HG03066 (cell line): Measurements from ENCODE around the gene HPS1.

ENCODE experiments used
- ATAC-seq: cut with Tn5 transposase; IDR thresholded peaks from one replicate; pipeline ENCODE4 v1.9.1; 2021; ENCODE audit warnings: low read depth; ENCODE audit not compliant: unreplicated experiment

HPS1 gene

DNA sequence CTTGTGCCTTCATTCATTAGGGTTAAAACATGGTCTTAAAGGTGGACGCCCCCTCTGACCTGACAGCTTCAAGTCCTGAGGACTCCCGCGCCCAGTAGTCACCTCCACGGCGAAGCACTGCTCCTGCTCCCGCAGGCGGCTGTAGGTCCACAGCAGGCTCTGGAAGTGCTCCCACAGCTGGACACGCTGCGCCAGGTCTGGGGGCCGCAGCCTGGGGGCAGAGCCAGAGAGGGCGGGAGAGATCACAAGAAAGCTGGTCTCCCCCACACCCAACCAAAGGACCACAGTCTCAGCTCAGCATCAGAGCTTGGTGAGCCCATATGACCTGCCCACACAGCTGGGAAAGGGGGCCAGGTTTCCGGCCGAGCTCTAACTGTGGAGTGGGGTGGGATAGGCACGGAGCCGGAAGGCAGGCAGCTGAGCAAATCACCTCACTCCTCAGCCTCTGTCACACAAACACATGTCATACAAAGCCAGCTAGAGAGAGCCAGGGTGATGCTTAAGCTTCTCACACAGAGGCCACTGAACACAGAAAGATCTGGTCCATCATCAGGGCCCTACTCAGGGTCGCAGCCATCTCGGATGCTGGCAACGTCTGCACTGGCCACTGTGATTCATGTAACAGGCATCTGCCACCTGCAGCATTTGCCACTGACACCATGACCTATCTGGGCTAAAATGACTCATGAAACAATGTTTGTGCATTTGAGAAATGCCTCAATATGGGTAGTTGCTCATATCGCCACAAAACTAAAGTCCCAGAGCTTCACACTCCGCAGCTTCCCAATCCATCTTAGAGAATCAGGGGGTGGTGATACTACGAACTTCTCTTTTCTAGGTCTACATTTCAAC is 12.6 kb downstream of the HPS1 start:
- ATAC-seq: no peak

DNA sequence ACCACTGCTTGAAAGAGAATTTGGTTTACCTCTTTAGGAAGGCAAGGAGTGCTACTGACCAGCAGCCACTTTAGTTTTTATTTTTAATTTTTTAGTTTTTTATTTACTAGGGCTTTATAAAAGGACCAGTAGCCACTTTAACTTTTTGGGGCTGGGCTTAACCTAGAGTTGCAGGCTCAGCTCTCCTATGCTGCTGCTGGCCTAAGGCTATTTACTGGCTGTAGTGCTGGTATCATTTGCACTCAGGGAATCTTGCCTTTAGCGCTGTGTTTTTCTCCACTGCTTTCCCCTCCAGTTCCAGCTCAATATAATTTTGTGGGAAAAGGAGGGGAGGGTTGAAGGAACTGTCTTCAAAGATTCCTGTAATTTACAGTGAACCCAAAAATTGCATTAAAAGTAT is 13.4 kb downstream of the HPS1 start:
- no peak for ATAC-seq

DNA sequence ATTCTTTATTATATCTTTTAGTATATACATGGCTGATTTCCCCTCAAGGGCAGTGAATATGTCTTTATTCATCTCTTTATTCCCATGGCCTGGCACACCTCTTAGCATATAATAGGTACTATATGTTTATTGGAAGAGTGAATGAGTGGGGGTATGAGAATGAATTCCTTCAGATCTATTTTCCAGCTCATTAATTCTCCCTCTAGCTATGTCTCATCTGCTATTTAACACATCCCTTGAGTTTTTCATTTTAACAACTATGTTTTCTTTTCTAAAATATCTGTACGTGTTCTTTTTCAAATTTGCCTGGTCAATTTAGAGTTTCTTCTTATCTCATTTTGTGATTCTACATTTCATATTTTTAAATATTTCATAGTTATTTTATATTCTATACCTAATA is 14.4 kb downstream of the HPS1 start:
- ATAC-seq: no peak

DNA sequence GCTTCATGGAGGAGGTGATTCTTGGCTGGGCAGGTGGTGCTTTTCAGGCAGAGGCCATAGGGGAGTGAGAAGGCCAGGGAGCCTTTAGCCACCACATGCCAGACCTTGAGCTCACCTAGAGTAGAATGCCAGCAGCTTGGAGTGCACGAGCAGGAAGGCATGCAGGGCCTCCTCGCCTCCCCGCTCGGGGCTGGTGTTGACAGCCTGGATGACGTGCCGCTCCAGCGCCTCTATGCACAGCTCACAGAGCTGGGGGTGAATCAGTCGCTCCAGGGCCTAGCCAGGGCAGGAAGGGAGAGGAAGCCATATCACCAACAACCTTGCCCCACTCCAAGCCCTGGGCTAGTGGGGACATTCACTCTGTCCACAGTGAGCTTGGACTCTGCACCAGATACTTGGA is 15.7 kb downstream of the HPS1 start:
- no peak for ATAC-seq

DNA sequence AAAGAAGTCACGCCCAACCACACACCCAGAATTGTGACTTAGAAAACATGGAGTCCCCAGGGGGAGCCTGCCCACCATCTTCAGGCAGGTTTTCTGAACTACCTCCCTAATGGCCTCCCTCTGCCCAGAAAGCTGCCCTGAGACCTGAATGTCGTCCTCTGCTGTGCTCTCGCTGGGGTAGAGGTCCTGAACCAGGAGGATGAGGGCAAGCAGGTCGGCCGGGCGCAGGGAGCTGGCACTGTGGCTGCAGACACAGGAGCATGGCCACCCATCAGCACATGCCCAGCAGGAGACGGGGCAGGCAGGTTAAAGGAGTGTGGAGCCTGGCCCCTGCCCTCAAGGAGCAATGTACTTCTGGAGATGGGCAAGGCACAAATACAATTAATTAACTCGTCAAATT is 16.3 kb downstream of the HPS1 start:
- ATAC-seq: no peak

DNA sequence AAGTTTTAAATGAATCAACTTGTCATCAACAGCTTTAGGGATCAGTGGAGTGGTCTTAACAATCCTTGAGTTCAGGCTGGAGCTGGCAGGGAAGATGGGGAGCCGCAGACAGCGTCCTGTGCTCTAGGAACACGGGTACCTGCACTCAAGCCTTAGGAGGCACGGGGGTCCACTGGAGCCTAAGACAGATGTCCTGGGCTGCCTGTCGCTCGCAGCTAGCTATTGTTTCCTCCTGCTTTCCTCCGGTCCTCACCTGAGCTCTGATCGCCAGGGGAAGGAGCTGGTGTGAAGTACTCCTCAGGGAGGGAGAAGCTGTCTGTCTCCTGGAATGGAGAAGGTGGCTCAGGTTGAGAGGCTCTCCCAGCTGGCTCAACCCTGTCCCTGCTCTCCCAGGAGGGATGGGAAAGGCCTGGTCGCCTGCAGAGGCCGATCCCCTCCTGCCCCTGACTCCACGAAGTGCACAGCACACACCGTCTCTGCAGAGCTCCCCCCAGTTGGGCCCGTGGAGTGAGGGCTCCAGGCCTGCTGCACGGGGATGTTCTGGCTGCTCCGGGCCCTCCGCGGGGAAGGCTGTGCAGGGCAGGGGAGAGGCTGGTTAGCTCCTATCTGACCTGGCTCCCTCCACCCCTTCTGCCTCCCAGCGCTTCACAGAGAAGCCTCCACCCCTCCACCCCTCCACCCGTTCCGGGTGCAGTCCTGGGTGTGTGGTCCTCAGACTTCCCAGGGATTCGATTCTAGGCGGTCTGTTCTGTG is 17.2 kb downstream of the HPS1 start:
- no peak for ATAC-seq

DNA sequence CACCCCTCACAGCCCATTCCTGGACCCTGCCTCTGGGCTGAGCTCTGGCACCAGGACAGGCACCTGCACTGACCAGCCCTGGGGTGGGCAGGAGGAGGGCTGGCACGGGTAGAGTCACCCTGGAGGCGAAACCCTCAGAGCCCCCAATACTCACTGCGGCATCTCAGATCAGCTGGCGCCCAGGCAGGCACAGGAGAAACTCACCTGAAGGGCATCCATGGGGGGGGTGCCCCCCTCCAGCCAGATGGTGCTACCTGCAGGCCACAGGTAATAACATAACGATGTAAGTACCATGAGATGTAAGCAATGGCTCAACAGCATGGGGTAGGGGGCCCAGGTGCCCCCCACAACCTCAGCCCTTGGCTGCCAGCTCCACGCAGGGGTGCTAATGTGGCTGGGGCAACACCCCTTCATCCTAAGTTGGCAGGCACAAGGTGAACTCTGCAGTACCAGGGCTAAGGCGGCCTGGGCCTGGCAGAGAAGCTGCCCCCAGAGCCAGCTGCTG is 19.7 kb downstream of the HPS1 start:
- ATAC-seq: no peak

DNA sequence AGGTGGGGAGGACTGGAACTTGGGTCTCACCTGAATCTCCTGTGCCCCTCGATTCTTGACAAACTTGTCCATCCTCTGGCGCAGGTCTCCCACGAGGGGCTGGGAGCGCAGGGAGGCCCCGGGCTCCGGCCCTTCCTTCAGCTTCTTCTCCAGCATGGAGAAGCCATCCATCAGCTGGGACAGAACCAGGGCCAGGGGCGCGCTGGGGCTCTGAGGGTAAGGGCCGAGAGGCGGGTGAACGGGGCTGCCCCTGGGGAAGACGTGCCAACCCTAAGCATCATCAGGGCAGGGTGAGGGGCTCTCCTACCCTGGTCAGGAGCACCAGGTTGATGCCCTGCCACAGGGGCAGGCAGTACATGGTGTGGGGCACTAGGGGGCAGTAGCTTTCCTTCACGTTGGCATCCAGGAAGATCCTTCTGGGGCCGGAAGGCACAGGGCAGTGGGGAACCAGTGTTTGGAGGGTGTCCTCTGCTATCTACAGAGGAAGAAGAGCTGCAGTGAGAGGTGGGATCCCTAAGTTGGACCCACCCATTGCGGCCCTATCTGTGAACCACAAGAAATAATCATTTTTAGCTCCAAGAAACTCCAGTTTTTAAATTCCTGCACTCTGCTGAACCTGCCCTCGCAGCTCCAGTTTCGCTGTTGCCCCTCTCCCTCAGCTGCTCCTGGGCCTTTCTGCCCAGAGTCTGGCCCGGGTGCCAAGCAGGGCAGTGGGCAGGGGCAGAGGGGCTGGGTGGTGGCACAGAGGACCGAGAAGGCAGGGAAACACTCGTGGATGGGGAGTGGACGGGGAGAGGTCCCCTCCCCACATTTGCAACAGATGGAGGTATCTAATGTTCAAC is 21.0 kb downstream of the HPS1 start:
- ATAC-seq: peak; percentile 80

DNA sequence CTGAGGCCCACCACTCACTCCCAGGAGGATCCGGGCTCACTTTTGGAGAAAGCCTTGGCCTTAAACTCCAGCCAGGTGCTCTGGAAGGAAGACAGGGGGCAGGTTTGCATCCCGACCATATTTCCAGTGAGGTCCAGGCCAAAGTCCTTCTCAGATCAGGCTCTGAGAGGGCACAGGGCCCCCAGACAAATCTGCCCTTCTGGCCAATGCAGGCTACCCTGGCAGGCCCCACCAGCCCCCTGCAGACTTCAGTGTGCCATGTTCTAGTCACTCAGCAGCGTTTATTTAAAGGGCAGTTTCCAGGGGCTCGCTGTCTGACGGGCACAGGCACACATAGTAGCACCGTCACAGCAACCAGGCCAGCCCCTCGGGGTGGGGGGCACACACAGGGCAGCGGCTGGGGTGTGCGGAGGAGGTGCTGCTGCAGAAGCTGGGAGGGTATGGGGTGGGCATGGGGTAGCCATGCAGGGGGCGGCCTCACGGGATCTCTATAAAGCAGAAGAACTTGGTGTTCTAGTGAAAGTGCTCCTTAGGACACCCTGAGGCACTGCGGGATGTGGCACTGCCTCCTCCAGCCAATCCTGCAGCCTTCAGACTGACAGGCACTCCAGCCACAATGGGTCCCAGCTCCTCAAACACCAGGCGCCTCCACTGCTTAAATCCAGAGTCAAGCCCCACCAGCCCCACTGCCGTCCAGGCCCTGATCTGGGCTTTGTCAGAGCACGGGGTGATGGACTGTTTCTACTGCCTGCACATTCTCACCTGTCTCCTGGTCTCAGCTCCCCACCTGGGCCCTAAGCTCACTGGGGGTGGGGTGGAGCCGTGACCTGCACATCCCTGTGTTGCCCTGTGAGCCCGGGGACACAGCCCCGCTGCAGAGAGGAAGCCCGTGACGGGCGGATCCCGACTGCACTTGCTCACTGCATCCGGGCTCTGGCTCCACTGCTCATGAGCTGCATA is 22.2 kb downstream of the HPS1 start:
- ATAC-seq: no peak

DNA sequence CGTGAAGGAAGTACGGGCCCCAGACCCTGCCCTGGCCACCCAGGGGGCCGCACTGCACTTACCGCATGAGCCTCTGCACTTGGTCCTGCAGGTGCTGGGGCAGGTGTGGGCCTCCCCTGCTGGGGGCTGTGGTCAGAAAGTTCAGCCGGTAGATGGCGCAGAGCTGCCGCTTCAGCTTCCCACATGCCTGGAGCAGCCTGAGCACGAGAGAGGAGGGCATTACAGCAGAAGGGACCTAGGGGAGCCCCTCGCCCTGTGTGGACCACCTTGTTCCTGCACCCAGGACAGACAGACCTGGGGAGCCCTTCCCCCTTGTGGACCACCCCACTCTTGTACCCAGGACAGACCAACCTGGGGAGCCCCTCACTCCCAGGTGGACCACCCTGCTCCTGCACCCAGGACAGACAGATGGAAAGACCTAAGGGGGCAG is 23.0 kb downstream of the HPS1 start:
- ATAC-seq: no peak

DNA sequence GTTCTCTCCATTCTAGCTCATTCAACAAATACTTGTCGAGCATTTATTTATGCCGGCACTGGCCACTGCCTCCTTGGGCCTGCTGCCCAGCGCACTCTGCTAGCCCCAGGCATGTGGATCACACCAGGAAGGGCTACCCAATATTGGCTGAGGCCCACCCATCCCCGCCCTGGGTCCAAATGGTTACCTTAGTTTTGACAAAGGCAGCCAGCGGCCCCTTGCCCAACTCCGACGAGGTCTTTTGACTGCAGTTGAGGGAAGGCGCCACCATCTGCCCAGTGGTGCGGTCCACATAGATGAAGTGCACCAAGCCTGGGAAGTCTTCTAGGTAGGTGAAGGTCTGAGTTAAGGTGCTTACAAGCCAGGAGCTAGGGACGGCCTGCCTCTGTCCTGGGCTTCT is 24.6 kb downstream of the HPS1 start:
- ATAC-seq: no peak

DNA sequence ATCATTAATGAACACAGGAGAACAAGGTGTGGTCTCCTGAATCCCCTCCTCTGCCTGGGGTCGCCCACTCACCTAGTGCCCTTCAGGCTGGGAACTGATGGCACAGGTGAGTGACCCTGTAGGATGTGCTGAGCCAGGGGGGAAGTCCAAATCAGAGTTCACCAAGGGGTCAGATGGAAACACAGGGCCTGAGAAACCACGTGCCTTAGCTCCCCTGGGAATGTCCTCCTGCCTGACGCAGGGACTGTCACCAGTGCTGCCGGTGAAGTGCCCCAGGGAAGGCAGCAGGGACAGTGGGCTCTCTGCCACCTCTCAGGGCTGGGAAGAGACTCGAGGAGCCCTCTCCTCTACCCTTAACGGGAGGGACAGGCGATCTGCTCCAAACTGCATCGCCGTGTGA is 25.9 kb downstream of the HPS1 start:
- no peak for ATAC-seq

DNA sequence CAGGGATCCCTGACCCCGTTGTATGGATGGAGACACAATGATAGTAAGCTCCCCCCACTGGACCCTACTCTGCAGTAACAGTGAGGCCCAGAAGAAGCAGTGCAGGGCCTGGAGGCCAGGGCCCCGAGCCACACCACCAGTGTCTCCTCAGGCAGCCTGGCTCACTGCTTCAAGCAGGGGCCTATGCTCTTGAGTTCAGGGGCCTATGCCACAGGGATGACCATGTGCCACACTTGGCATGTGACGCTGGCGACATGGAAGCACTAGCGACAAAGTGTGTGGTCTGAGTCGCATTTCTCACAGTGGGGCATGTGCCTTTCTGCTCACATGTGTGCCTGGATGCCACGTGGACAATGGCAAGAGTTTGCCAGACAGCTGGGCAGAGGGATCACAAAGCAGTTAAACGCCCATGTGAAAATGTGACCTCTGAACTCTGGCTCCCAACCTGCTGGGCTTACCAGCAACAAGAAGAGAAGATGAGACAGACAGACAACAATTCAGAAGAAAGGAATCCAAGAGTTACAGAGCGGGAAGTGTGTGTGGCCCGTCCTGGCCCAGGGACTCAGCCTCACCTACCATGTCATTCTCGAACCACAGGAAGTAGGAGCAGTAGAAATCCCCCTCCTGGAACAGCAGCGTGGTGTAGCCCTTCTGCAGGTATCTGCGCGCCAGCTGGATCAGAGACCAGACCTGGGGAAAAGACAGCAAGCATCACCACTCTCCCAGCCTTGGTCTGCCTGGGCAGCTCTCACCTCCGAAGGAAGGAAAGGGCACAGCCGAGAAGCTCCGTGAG is 27.1 kb downstream of the HPS1 start:
- no peak for ATAC-seq

DNA sequence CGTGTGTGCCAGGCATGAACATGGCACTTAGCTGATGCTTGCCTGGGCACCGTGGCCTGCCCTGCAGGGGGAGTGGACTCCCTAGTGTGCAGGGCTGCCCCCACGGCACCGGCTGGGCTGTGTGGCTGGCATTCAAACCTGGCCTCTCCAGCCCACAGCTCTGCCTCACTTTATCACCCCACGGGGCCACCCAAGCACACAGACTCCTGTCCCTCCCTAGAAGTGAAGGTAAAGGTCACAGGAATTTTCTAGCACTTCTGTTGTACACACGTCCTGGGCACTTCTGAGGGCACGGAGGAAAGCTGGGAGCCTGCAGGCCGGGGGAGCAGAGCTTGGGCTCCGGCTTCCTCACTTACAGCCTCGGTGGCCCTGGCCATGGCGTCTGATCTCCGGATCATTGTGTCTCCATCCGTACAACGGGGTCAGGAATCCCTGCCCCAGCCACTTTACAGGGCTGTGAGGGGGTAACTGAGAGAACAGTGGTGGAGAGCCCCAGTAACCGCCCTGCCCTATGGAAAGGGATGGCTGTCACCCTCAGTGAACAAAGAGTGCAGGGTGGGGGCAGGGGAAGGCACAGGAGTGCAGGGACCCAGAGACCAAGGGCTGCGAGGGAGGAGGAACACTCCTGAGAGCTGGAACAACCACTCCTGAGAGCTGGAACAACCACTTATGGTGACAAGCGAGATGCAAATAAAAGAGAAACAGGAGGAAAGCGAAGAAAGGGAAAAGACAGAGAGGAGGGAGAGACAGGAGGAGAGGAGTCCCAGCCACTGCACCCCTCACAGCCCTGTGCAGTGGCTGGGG is 27.9 kb downstream of the HPS1 start:
- ATAC-seq: no peak

DNA sequence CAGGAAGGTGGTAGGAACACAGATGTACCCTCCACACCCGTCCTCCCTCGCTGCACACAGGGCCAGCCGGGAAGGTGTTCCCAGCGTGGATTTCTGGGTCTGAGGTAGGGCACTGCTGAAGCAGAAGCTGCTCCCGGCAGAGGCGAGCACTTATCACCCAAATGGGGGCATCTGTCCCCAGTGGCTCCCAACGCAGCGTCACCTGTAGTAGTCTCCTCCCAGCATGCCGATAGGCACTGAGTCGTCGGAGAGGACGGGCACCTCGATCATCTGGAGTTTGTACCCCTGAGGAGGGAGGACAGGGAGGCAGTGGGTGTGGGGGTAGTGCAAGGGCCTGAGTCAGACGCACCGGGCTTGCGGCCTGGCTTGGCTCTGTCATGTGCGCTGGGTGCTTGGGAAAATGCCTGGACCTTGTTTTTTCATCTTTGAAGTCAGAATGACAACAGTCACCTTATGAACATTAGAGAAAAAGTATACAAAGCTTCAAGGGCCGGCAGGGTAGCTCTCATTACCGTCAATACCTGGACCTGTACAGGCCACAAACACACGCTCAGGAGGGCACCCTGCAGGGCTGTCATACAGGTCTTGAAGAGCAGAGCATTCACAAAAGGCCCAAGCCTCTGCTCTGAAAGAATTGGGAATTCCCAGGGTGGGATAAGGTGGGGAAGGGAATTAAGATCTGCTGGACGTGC is 28.6 kb downstream of the HPS1 start:
- no peak for ATAC-seq

DNA sequence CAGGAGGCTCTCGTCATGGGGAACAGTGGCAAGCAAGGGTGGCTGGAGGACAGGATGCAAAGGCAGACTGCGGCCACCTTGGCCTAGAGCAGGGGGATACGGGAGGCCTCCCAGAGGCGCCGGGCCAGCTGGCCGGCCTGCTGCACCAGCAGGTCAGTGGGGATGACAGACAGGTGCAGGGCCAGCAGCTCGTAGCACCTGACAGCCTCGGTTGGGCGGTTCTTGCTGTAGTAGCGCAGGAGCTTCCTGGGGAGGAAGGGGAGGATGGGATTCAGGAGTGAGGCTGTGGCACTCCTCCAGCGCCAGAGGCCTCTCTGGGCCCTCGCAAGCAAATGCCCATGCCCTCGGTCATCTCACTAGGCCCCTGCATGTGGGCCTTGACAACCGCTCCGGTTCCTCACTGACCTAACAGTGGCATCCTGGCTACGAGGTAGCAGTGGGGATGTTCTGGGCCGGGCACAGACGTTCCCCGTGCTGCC is 29.2 kb downstream of the HPS1 start:
- ATAC-seq: no peak

DNA sequence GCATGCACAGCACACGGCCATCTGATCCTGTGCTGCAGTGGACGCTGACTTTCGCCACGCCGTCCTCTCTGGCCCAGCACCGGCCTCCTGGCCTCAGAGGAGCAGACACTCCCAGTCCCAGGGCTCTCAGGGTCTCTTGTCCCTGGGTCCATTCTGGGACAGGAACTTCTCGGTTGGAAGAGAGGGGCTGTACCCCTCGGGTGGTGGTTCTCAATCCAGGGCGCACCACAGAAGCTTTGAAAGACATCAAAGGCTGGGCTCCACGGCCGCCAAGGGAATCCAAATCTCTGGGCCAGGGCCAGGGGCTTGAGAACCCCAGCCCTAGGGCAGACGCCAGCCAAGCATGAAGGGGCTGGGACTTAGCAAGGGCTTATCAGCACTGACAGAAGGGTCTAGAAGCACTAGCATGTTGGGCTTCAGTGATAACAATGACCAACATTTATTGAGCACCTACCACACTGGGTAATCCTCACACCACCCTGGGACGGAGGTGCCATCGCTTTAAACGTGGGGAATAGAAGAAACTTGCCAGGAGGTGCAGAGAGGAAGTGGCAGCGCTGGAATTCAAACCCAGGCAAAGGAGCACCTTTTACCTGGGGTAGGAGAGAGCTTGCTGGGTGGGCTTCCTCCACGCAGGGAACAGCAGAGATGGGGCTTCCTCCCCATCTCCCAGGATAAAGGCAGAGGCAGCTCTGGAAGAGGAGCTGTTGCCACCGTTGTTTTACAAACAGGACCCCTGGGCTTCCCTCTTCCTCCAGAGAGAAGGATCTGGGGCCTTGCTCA is 29.9 kb downstream of the HPS1 start:
- no peak for ATAC-seq
